H9 (cell line): ENCODE measurements around the gene LECT2. TPM values are rescaled to one million over a fixed set of nuclear protein-coding genes. Genes with fewer than 3 reads are reported as not detected.

Experiments
- DNase-seq: peaks from one replicate; pipeline ENCODE4 v3.0.0-alpha.2; 2017
- H2AFZ ChIP-seq: one replicate; pipeline ENCODE4 v1.6.1; 2013; ENCODE audit warnings: mild to moderate bottlenecking, low read length, control low read depth, moderate library complexity
- H2AK5ac ChIP-seq: 2 replicates; pipeline ENCODE4 v1.6.1; 2013; ENCODE audit warnings: low read length, control low read depth, mixed read lengths; ENCODE audit not compliant: insufficient read length
- H2BK120ac ChIP-seq: one replicate; pipeline ENCODE4 v1.6.1; 2013; ENCODE audit warnings: low read depth, mild to moderate bottlenecking, low read length, control low read depth, inconsistent platforms; ENCODE audit not compliant: poor library complexity, severe bottlenecking
- H2BK12ac ChIP-seq: 2 replicates; pipeline ENCODE4 v1.6.1; 2013; ENCODE audit warnings: low read length, control low read depth, mixed read lengths, low read depth; ENCODE audit not compliant: insufficient read length
- H2BK15ac ChIP-seq: 2 replicates; pipeline ENCODE4 v1.6.1; 2013; ENCODE audit warnings: low read depth, low read length, control low read depth
- H2BK20ac ChIP-seq: one replicate; pipeline ENCODE4 v1.6.1; 2013; ENCODE audit warnings: low read depth, mild to moderate bottlenecking, low read length, control low read depth, inconsistent platforms; ENCODE audit not compliant: poor library complexity, severe bottlenecking
- H2BK5ac ChIP-seq: 2 replicates; pipeline ENCODE4 v1.6.1; 2013; ENCODE audit warnings: low read length, control low read depth, mixed read lengths; ENCODE audit not compliant: insufficient read length
- H3K14ac ChIP-seq: 2 replicates; pipeline ENCODE4 v1.6.1; 2013; ENCODE audit warnings: low read length, control low read depth; ENCODE audit not compliant: insufficient read depth
- H3K18ac ChIP-seq: 2 replicates; pipeline ENCODE4 v1.6.1; 2013; ENCODE audit warnings: low read depth, mild to moderate bottlenecking, mixed read lengths, low read length, control low read depth; ENCODE audit not compliant: insufficient read length
- H3K23ac ChIP-seq: 2 replicates; pipeline ENCODE4 v1.6.1; 2013; ENCODE audit warnings: low read length, control low read depth, mixed read lengths, low read depth; ENCODE audit not compliant: insufficient read length
- H3K23me2 ChIP-seq: 2 replicates; pipeline ENCODE4 v1.6.1; 2013; ENCODE audit warnings: low read depth, mild to moderate bottlenecking, mixed read lengths, low read length, control low read depth; ENCODE audit not compliant: insufficient read length, poor library complexity, severe bottlenecking
- H3K27ac ChIP-seq: 2 replicates; pipeline ENCODE4 v1.5.1; 2013; ENCODE audit warnings: low read length, control low read depth, mixed read lengths, low read depth; ENCODE audit not compliant: insufficient read length
- H3K27me3 ChIP-seq: 2 replicates; pipeline ENCODE4 v1.6.1; 2013; ENCODE audit warnings: low read length, control low read depth, inconsistent platforms; ENCODE audit not compliant: insufficient read depth
- H3K4ac ChIP-seq: 2 replicates; pipeline ENCODE4 v1.6.1; 2013; ENCODE audit warnings: low read depth, mild to moderate bottlenecking, control low read depth, inconsistent platforms, low read length, moderate library complexity
- H3K4me1 ChIP-seq: 2 replicates; pipeline ENCODE4 v1.6.1; 2013; ENCODE audit warnings: low read length, control low read depth, inconsistent platforms; ENCODE audit not compliant: insufficient read depth
- H3K4me2 ChIP-seq: 2 replicates; pipeline ENCODE4 v1.6.1; 2013; ENCODE audit warnings: low read length, control low read depth, mixed read lengths; ENCODE audit not compliant: insufficient read length, insufficient read depth
- H3K56ac ChIP-seq: 2 replicates; pipeline ENCODE4 v1.6.1; 2013; ENCODE audit warnings: low read depth, mild to moderate bottlenecking, mixed read lengths, low read length, control low read depth; ENCODE audit not compliant: insufficient read length
- H3K79me1 ChIP-seq: 2 replicates; pipeline ENCODE4 v1.6.1; 2013; ENCODE audit warnings: low read depth, mild to moderate bottlenecking, moderate library complexity, low read length, control low read depth, inconsistent platforms; ENCODE audit not compliant: insufficient read depth, poor library complexity, severe bottlenecking
- H3K79me2 ChIP-seq: 2 replicates; pipeline ENCODE4 v1.6.1; 2013; ENCODE audit warnings: low read length, control low read depth, inconsistent platforms; ENCODE audit not compliant: insufficient read depth
- H3K9ac ChIP-seq: 2 replicates; pipeline ENCODE4 v1.6.1; 2013; ENCODE audit warnings: low read length, control low read depth, mixed read lengths; ENCODE audit not compliant: insufficient read length; ENCODE audit errors: extremely low read depth
- H3K9me3 ChIP-seq: one replicate; pipeline ENCODE4 v1.6.1; 2013; ENCODE audit warnings: low read depth, low read length, inconsistent platforms; ENCODE audit not compliant: control insufficient read depth
- H3T11ph ChIP-seq: one replicate; pipeline ENCODE4 v1.6.1; 2013; ENCODE audit warnings: mild to moderate bottlenecking, low read length, control low read depth, inconsistent platforms
- H4K20me1 ChIP-seq: one replicate; pipeline ENCODE4 v1.6.1; 2013; ENCODE audit not compliant: control insufficient read depth, insufficient read length, insufficient read depth
- H4K5ac ChIP-seq: 2 replicates; pipeline ENCODE4 v1.6.1; 2013; ENCODE audit warnings: low read depth, mild to moderate bottlenecking, mixed read lengths, low read length, control low read depth; ENCODE audit not compliant: insufficient read length
- H4K8ac ChIP-seq: replicated peaks from 2 replicates; pipeline ENCODE4 v1.6.1; 2013; ENCODE audit warnings: low read length, control low read depth, mixed read lengths, low read depth; ENCODE audit not compliant: insufficient read length
- H4K91ac ChIP-seq: 2 replicates; pipeline ENCODE4 v1.6.1; 2013; ENCODE audit warnings: low read depth, mild to moderate bottlenecking, moderate library complexity, mixed read lengths, low read length, control low read depth; ENCODE audit not compliant: insufficient read length
- H3K27ac Mint-ChIP-seq, 3 experiments: 2 replicates in 2 of 3; 3 replicates in 1 of 3; pipeline ENCODE4 v1.8.0; 2020 to 2021; ENCODE audit warnings: mixed read lengths in 3 of 3, mild to moderate bottlenecking in 1 of 3, moderate library complexity in 1 of 3
- H3K27me3 Mint-ChIP-seq: 2 replicates; pipeline ENCODE4 v1.8.0; 2021; ENCODE audit warnings: low read depth, mild to moderate bottlenecking, moderate library complexity, mixed read lengths
- H3K36me3 Mint-ChIP-seq, 3 experiments: 2 replicates in 2 of 3; 3 replicates in 1 of 3; pipeline ENCODE4 v1.8.0; 2020 to 2021; ENCODE audit warnings: low read depth in 3 of 3, mixed read lengths in 3 of 3; ENCODE audit not compliant: insufficient read depth in 1 of 3
- H3K4me1 Mint-ChIP-seq, 2 experiments: 2 replicates each; pipeline ENCODE4 v1.8.0; 2020; ENCODE audit warnings: mixed read lengths in 2 of 2
- H3K4me3 Mint-ChIP-seq, 2 experiments: 2 replicates in 1 of 2; 3 replicates in 1 of 2; pipeline ENCODE4 v1.8.0; 2020 to 2021; ENCODE audit warnings: mild to moderate bottlenecking in 2 of 2, mixed read lengths in 2 of 2, moderate library complexity in 1 of 2
- H3K9me3 Mint-ChIP-seq, 2 experiments: 2 replicates in 1 of 2; 3 replicates in 1 of 2; pipeline ENCODE4 v1.8.0; 2020; ENCODE audit warnings: mild to moderate bottlenecking in 2 of 2, mixed read lengths in 2 of 2, moderate library complexity in 1 of 2
- CTCF ChIP-seq: fragments of 200-600 bp; sonication (generic); conservative IDR thresholded peaks from 3 replicates; pipeline ENCODE4 v1.8.0; 2021; ENCODE audit warnings: antibody characterized with exemption, mild to moderate bottlenecking
- whole genome bisulfite sequencing: extraction: QIAGEN DNeasy Blood & Tissue Kit; methylation state at CpG from one replicate; pipeline ENCODE4 v1.1.7; 2013; ENCODE audit warnings: missing lambda C conversion rate, low lambda C conversion rate, mixed read lengths; ENCODE audit not compliant: insufficient read length; ENCODE audit errors: extremely low coverage; 5-methylcytosine and 5-hydroxymethylcytosine counted together
- total RNA-seq: library from RNA; stranded (reverse); gene quantifications from 2 replicates; pipeline ENCODE4 v1.2.1, GENCODE V29; 2021

LECT2 gene
- total RNA-seq, 1 experiment from 2014 or later, result not detected

GRCh38 chr5:135920199-135920598 lies 34.6 kb downstream of the LECT2 start:
- Histone ChIP-seq H3K23me2 (no peaks in the 10 kb centered on the region), H2BK20ac (no peak overlapping the region), H3K14ac (no peak overlapping the region), H4K8ac (no peak overlapping the region), H3K4ac (no peak overlapping the region), H3K23ac (no peak overlapping the region), H3K27me3 (no peaks in the 10 kb centered on the region; the same call in 1 of the 2 replicates), H3K9ac (no peak overlapping the region), H3K4me2 (no peak overlapping the region), H3K27ac (no peak overlapping the region), H4K91ac (no peak overlapping the region), H2BK12ac (no peak overlapping the region), H2AFZ (no peak overlapping the region), H4K20me1 (no peaks in the 10 kb centered on the region), H2AK5ac (no peak overlapping the region), H2BK120ac (no peak overlapping the region), H2BK5ac (no peak overlapping the region), H4K5ac (no peak overlapping the region), H3K79me2 (no peaks in the 10 kb centered on the region), H3K4me1 (no peaks in the 10 kb centered on the region), H3K9me3 (no peaks in the 10 kb centered on the region), H3K79me1 (no peaks in the 10 kb centered on the region), H3K56ac (no peak overlapping the region), H3K18ac (no peak overlapping the region), H2BK15ac (no peak overlapping the region), H3T11ph (no peak overlapping the region)
- DNase-seq, result no peak
- Mint-ChIP-seq H3K27me3 (peaks cover 76% of the 10 kb centered on the region), H3K9me3 (no peaks in the 10 kb centered on the region), H3K27ac (no peak overlapping the region), H3K4me3 (no peak overlapping the region), H3K36me3 (no peaks in the 10 kb centered on the region), H3K4me1 (no peaks in the 10 kb centered on the region)
- WGBS, result no CpG with 5 or more reads among the region's 3 CpGs
- TF ChIP-seq CTCF, result no peak
